HUES48 (cell line): ENCODE data around the gene ABHD12.
"Not testable (repeated sequence)": the region's sequence is repeated elsewhere in the genome, so short reads cannot be mapped to it uniquely, and the experiment has no call there.

Experiments used
- H3K27ac ChIP-seq: one replicate; pipeline ENCODE4 v1.7.0; 2013; ENCODE audit warnings: low read depth, low read length, inconsistent platforms
- H3K27me3 ChIP-seq: 2 replicates; pipeline ENCODE4 v1.6.1; 2013; ENCODE audit warnings: mild to moderate bottlenecking, low read length; ENCODE audit not compliant: control insufficient read depth, insufficient read depth
- H3K36me3 ChIP-seq: 2 replicates; pipeline ENCODE4 v1.6.1; 2013; ENCODE audit warnings: low read length; ENCODE audit not compliant: control insufficient read depth, insufficient read depth
- H3K4me1 ChIP-seq: 2 replicates; pipeline ENCODE4 v1.6.1; 2013; ENCODE audit warnings: mild to moderate bottlenecking, low read length; ENCODE audit not compliant: control insufficient read depth, insufficient read depth
- H3K4me3 ChIP-seq: 2 replicates; pipeline ENCODE4 v1.5.1; 2013; ENCODE audit warnings: mild to moderate bottlenecking, low read depth, low read length
- H3K9ac ChIP-seq: 2 replicates; pipeline ENCODE4 v1.6.1; 2013; ENCODE audit warnings: mild to moderate bottlenecking, low read depth, low read length, moderate library complexity
- H3K9me3 ChIP-seq: 2 replicates; pipeline ENCODE4 v1.6.1; 2013; ENCODE audit warnings: low read length; ENCODE audit not compliant: control insufficient read depth, insufficient read depth

Gene ABHD12

GRCh38 chr20:25270829-25271251, 119.8 kb downstream of the ABHD12 start:
- H3K9me3 ChIP-seq, result no peaks in the 10 kb centered on the region
- peaks cover 46% of the 10 kb centered on the region for H3K36me3 ChIP-seq
- no peak overlapping the region for H3K27ac ChIP-seq
- H3K4me3 ChIP-seq, result no peak overlapping the region
- no peak overlapping the region for H3K9ac ChIP-seq
- H3K27me3 ChIP-seq, result no peaks in the 10 kb centered on the region
- H3K4me1 ChIP-seq, result no peaks in the 10 kb centered on the region

- peaks cover 42% of the 10 kb centered on the region for H3K36me3 ChIP-seq
- no peaks in the 10 kb centered on the region for H3K27me3 ChIP-seq
- no peak overlapping the region for H3K27ac ChIP-seq
- no peaks in the 10 kb centered on the region for H3K9me3 ChIP-seq
- no peak overlapping the region for H3K4me3 ChIP-seq
- H3K9ac ChIP-seq, result no peak overlapping the region
- no peaks in the 10 kb centered on the region for H3K4me1 ChIP-seq
These were observed 120.8 kb downstream of the ABHD12 start for GRCh38 chr20:25269833-25270170.

- Histone ChIP-seq H3K4me3 (no peak overlapping the region), H3K9ac (no peak overlapping the region), H3K27ac (no peak overlapping the region), H3K9me3 (no peaks in the 10 kb centered on the region), H3K4me1 (no peaks in the 10 kb centered on the region), H3K36me3 (peaks cover 36% of the 10 kb centered on the region), H3K27me3 (no peaks in the 10 kb centered on the region)
These were observed 121.4 kb downstream of the ABHD12 start for GRCh38 chr20:25269057-25269832.

GRCh38 chr20:25260770-25261437, 129.7 kb downstream of the ABHD12 start:
- not testable (repeated sequence) for H3K9me3 ChIP-seq

GRCh38 chr20:25259788-25260254, 130.8 kb downstream of the ABHD12 start:
- Histone ChIP-seq H3K27me3 (no peaks in the 10 kb centered on the region), H3K36me3 (peaks cover 11% of the 10 kb centered on the region), H3K9me3 (peaks cover 4% of the 10 kb centered on the region; the same call in 1 of the 2 replicates)

More at GRCh38 chr20:25260770-25261437, 129.7 kb downstream of the ABHD12 start:
- not testable (repeated sequence) for H3K4me1 ChIP-seq, H3K27me3 ChIP-seq, H3K27ac ChIP-seq, H3K4me3 ChIP-seq, H3K9ac ChIP-seq
- H3K36me3 ChIP-seq, result peaks cover 11% of the 10 kb centered on the region

DNA sequence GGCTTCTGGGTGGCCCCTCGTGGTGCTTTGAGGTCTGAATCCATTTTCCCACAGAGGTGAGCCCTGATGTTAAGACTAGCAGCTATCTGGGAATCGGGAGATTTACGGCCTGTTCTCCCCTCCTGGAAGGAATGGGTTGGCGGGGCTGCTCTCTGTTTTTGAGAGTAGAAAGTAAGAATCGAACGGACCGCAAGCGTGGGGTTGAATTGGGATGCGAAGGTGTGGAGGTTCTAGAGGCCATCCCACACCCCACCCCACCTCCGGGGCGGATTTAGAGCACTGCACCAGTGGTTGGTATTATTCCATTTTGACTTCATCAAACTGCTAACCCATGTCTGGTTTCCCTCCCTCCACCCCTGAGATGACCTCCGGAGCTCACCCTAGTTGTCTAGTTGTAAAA, 131.3 kb downstream of the ABHD12 start:
- peaks cover 4% of the 10 kb centered on the region; the same call in 1 of the 2 replicates for H3K9me3 ChIP-seq
- peaks cover 11% of the 10 kb centered on the region for H3K36me3 ChIP-seq
- no peak overlapping the region for H3K9ac ChIP-seq
- no peaks in the 10 kb centered on the region for H3K4me1 ChIP-seq
- H3K4me3 ChIP-seq, result no peak overlapping the region
- H3K27me3 ChIP-seq, result no peaks in the 10 kb centered on the region
- no peak overlapping the region for H3K27ac ChIP-seq

More at GRCh38 chr20:25259788-25260254, 130.8 kb downstream of the ABHD12 start:
- no peak overlapping the region for H3K27ac ChIP-seq
- no peak overlapping the region for H3K4me3 ChIP-seq
- no peak overlapping the region for H3K9ac ChIP-seq
- no peaks in the 10 kb centered on the region for H3K4me1 ChIP-seq

DNA sequence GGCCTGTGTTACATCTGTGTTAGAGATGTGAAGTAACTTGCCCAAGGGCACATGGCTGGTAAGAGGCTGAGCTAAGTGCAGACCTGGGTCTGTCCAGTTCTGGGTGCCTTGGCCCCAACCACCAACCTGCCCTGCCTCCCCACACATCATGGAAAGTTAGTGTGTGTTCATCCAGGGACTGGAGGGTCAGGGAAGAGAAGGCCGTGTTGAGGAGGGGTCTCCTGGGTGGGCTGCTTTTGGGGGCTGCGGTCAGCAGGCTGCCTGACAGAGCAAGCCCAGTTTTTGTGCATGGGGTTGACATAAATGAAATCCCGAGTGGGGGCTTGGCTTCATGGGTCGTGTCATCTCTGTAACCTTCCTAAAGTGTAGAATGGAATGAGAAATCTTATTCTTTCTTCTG, 131.8 kb downstream of the ABHD12 start:
- Histone ChIP-seq H3K36me3 (peaks cover 11% of the 10 kb centered on the region), H3K27me3 (no peaks in the 10 kb centered on the region), H3K27ac (no peak overlapping the region), H3K4me3 (no peak overlapping the region), H3K9me3 (peaks cover 4% of the 10 kb centered on the region; the same call in 1 of the 2 replicates), H3K9ac (no peak overlapping the region), H3K4me1 (no peaks in the 10 kb centered on the region)

GRCh38 chr20:25258476-25258805, 132.2 kb downstream of the ABHD12 start:
- Histone ChIP-seq H3K9me3 (peaks cover 4% of the 10 kb centered on the region; the same call in 1 of the 2 replicates), H3K36me3 (peaks cover 11% of the 10 kb centered on the region), H3K4me1 (no peaks in the 10 kb centered on the region), H3K27me3 (no peaks in the 10 kb centered on the region), H3K4me3 (no peak overlapping the region), H3K9ac (no peak overlapping the region), H3K27ac (no peak overlapping the region)

GRCh38 chr20:25257756-25258475, 132.7 kb downstream of the ABHD12 start:
- Histone ChIP-seq H3K27ac (no peak overlapping the region), H3K4me3 (no peak overlapping the region), H3K36me3 (peaks cover 11% of the 10 kb centered on the region), H3K9me3 (peaks cover 4% of the 10 kb centered on the region; the same call in 1 of the 2 replicates), H3K4me1 (no peaks in the 10 kb centered on the region), H3K27me3 (no peaks in the 10 kb centered on the region), H3K9ac (no peak overlapping the region)

- H3K27ac ChIP-seq, result no peak overlapping the region
- H3K36me3 ChIP-seq, result peaks cover 11% of the 10 kb centered on the region
- no peak overlapping the region for H3K9ac ChIP-seq
- no peaks in the 10 kb centered on the region for H3K4me1 ChIP-seq
- H3K9me3 ChIP-seq, result peaks cover 4% of the 10 kb centered on the region; the same call in 1 of the 2 replicates
- no peak overlapping the region for H3K4me3 ChIP-seq
- no peaks in the 10 kb centered on the region for H3K27me3 ChIP-seq
These were observed 133.5 kb downstream of the ABHD12 start for GRCh38 chr20:25257130-25257529.
